Panc1 (cell line): ENCODE data around the gene KDM4B. TPM values are rescaled to one million over a fixed set of nuclear protein-coding genes. Genes with fewer than 3 reads are reported as not detected.

Experiments used
- ATAC-seq: fragments of 200-7000 bp; cut with Tn5 transposase; 2 replicates; pipeline ENCODE4 v1.9.1; 2020; ENCODE audit warnings: mild to moderate bottlenecking, moderate library complexity
- BruUV-seq: library from RNA; stranded (reverse); fragments of 400-500 nt; replicated peaks from 2 replicates; lab custom pipeline; 2021; lab: Mats Ljungman, UMichigan
- CTCF ChIA-PET: fragments of 300-600 bp; sonication (Branson Sonifier 250); formaldehyde crosslinking; loops from one replicate; lab custom pipeline; 2022; ENCODE audit warnings: antibody characterized with exemption; lab: Charles Lee
- POLR2A ChIA-PET: fragments of 300-600 bp; sonication (Branson Sonifier 250); formaldehyde crosslinking; loops from one replicate; lab custom pipeline; 2022; ENCODE audit warnings: antibody characterized with exemption; lab: Charles Lee
- DNase-seq: peaks from one replicate; pipeline ENCODE4 v3.0.0-alpha.2; 2010; ENCODE audit warnings: low read depth, low spot score
- H3K27ac ChIP-seq: 2 replicates; pipeline ENCODE4 v1.5.1; 2011; ENCODE audit warnings: mild to moderate bottlenecking, low read length, inconsistent platforms
- H3K27me3 ChIP-seq: fragments of 200-500 bp; sonication (Bioruptor generic); 2 replicates; pipeline ENCODE4 v1.6.0; 2014; ENCODE audit warnings: low read length, inconsistent platforms; ENCODE audit not compliant: control insufficient read depth, insufficient read depth
- H3K36me3 ChIP-seq: fragments of 200-500 bp; sonication (Bioruptor generic); 2 replicates; pipeline ENCODE4 v1.5.1; 2014; ENCODE audit warnings: inconsistent platforms, mild to moderate bottlenecking, low read length, moderate library complexity; ENCODE audit not compliant: control insufficient read depth, insufficient read depth
- H3K4me1 ChIP-seq: 2 replicates; pipeline ENCODE4 v1.5.1; 2011; ENCODE audit warnings: inconsistent platforms, mild to moderate bottlenecking, low read length, moderate library complexity; ENCODE audit not compliant: control insufficient read depth, insufficient read depth
- H3K4me3 ChIP-seq, 2 experiments: 2 replicates each; pipeline ENCODE4 v1.5.1; 2011 to 2012; ENCODE audit warnings: low read depth in 2 of 2, low read length in 2 of 2, mild to moderate bottlenecking in 2 of 2, inconsistent platforms in 1 of 2, moderate library complexity in 1 of 2
- H3K9me3 ChIP-seq: fragments of 200-500 bp; sonication (Bioruptor generic); 2 replicates; pipeline ENCODE4 v1.5.1; 2014; ENCODE audit warnings: low read depth, mild to moderate bottlenecking, inconsistent platforms, low read length, moderate library complexity; ENCODE audit not compliant: control insufficient read depth, insufficient read depth
- POLR2AphosphoS5 ChIP-seq: IDR thresholded peaks from 2 replicates; pipeline ENCODE4 v1.6.1; 2012; ENCODE audit warnings: mild to moderate bottlenecking, low read depth, low read length, moderate library complexity
- SIN3A ChIP-seq: IDR thresholded peaks from 2 replicates; pipeline ENCODE4 v1.6.1; 2012; ENCODE audit warnings: low read depth, mild to moderate bottlenecking, low read length, moderate library complexity, borderline replicate concordance; ENCODE audit not compliant: insufficient read depth
- TCF7L2 ChIP-seq: IDR thresholded peaks from 2 replicates; pipeline ENCODE4 v1.6.1; 2011; ENCODE audit warnings: mild to moderate bottlenecking, low read depth, low read length, inconsistent platforms
- in situ Hi-C: cut with HindIII; loops from 2 replicates; pipeline ENCODE4 v1.10.0; 2016; ENCODE audit warnings: low sequenced_read_pairs, low pct_unique_long_range_greater_than_20kb
- intact Hi-C: fragments of 100-400 bp; cut with micrococcal nuclease; formaldehyde crosslinking; loops from one replicate; pipeline ENCODE4 v1.10.0; 2022; ENCODE audit not compliant: unreplicated experiment
- total RNA-seq: library from RNA; stranded (reverse); gene quantifications from one replicate; pipeline ENCODE4 v1.2.1, GENCODE V29; 2021; ENCODE audit not compliant: unreplicated experiment
- TF ChIP-seq, protein P1 (sequence below): fragments of 450-650 bp; IDR thresholded peaks from 2 replicates; pipeline ENCODE4 v1.5.1; 2017; ENCODE audit warnings: mild to moderate bottlenecking
- TF ChIP-seq, protein P2 (sequence below), 2 experiments: IDR thresholded peaks; 2 replicates each; pipeline ENCODE4 v1.6.1; 2011 to 2012; ENCODE audit warnings: low read depth in 2 of 2, control low read depth in 1 of 2, low read length in 1 of 2, mild to moderate bottlenecking in 1 of 2, moderate library complexity in 1 of 2; ENCODE audit not compliant: insufficient read depth in 1 of 2

KDM4B gene
- total RNA-seq, 1 experiment from 2014 or later: 18.4 TPM

DNA sequence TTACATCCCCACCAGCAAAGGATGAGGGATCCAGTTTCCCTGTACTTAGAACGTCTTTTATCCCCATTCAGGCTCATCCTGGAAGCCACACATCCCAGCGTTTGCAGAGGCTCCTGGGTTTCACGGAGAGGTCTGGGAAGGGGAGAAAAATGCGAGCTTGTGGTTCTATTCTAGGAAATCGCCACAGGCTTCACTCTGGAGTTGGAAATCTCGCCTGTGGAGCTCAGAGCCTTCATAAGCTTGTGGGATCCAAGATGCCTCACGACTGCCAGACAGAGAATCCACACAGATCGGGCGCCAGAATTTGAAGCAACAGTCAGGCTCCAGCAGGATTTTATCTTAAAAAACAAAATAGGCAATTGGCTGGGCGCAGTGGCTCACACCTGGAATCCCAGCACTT is 213.8 kb downstream of the KDM4B start:
- POLR2A ChIA-PET: no interaction called here
- intact Hi-C loops: no loop called here
- Histone ChIP-seq H3K4me1 (no peaks in the 10 kb centered on the region), H3K27ac (no peak overlapping the region), H3K4me3 (no peak overlapping the region), H3K27me3 (no peaks in the 10 kb centered on the region), H3K36me3 (no peaks in the 10 kb centered on the region), H3K9me3 (no peaks in the 10 kb centered on the region)
- TF ChIP-seq, protein P1, sequence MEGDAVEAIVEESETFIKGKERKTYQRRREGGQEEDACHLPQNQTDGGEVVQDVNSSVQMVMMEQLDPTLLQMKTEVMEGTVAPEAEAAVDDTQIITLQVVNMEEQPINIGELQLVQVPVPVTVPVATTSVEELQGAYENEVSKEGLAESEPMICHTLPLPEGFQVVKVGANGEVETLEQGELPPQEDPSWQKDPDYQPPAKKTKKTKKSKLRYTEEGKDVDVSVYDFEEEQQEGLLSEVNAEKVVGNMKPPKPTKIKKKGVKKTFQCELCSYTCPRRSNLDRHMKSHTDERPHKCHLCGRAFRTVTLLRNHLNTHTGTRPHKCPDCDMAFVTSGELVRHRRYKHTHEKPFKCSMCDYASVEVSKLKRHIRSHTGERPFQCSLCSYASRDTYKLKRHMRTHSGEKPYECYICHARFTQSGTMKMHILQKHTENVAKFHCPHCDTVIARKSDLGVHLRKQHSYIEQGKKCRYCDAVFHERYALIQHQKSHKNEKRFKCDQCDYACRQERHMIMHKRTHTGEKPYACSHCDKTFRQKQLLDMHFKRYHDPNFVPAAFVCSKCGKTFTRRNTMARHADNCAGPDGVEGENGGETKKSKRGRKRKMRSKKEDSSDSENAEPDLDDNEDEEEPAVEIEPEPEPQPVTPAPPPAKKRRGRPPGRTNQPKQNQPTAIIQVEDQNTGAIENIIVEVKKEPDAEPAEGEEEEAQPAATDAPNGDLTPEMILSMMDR: no peak
- TF ChIP-seq, protein P2, sequence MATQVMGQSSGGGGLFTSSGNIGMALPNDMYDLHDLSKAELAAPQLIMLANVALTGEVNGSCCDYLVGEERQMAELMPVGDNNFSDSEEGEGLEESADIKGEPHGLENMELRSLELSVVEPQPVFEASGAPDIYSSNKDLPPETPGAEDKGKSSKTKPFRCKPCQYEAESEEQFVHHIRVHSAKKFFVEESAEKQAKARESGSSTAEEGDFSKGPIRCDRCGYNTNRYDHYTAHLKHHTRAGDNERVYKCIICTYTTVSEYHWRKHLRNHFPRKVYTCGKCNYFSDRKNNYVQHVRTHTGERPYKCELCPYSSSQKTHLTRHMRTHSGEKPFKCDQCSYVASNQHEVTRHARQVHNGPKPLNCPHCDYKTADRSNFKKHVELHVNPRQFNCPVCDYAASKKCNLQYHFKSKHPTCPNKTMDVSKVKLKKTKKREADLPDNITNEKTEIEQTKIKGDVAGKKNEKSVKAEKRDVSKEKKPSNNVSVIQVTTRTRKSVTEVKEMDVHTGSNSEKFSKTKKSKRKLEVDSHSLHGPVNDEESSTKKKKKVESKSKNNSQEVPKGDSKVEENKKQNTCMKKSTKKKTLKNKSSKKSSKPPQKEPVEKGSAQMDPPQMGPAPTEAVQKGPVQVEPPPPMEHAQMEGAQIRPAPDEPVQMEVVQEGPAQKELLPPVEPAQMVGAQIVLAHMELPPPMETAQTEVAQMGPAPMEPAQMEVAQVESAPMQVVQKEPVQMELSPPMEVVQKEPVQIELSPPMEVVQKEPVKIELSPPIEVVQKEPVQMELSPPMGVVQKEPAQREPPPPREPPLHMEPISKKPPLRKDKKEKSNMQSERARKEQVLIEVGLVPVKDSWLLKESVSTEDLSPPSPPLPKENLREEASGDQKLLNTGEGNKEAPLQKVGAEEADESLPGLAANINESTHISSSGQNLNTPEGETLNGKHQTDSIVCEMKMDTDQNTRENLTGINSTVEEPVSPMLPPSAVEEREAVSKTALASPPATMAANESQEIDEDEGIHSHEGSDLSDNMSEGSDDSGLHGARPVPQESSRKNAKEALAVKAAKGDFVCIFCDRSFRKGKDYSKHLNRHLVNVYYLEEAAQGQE (IDR thresholded peaks at IDR 0.05; ENCODE audit: insufficient read depth in 1 of 2, low read depth in 2 of 2, low read length in 1 of 2): no peak
- TF ChIP-seq SIN3A (no peak), TCF7L2 (no peak), POLR2AphosphoS5 (no peak)
- DNase-seq: no peak
- CTCF ChIA-PET: no interaction called here
- in situ Hi-C loops: no loop called here
- no peak for ATAC-seq
- no TSS peak for BruUV-seq

DNA sequence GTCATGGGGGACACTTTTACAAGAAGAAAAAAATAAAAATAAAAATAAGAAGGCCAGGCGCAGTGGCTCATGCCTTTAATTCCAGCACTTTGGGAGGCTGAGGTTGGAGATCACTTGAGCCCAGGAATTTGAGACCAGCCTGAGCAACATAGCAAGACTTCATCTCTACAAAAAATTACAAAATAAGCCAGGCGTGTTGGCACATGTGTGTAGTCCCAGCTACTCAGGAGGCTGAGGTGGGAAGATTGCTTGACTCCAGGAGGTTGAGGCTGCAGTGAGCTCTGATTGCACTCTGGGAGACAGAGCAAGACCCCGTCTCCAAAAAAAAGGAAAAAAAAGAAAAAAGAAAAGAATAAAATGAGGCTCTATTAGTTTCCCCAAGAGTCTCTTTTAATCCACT is 214.7 kb downstream of the KDM4B start:
- H3K27ac ChIP-seq: no peak overlapping the region
- in situ Hi-C loops (no loop called here), intact Hi-C loops (no loop called here)
- H3K9me3 ChIP-seq: no peaks in the 10 kb centered on the region
- ATAC-seq (no peak), DNase-seq (no peak)
- no peak overlapping the region for H3K4me3 ChIP-seq
- BruUV-seq: no TSS peak
- ChIA-PET CTCF (no interaction called here), POLR2A (no interaction called here)
- no peaks in the 10 kb centered on the region for H3K36me3 ChIP-seq
- TF ChIP-seq TCF7L2 (no peak), SIN3A (no peak), POLR2AphosphoS5 (no peak)
- TF ChIP-seq, protein P1: no peak
- TF ChIP-seq, protein P2 (IDR thresholded peaks at IDR 0.05; ENCODE audit: insufficient read depth in 1 of 2, low read depth in 2 of 2, low read length in 1 of 2): no peak
- no peaks in the 10 kb centered on the region for H3K4me1 ChIP-seq
- no peaks in the 10 kb centered on the region for H3K27me3 ChIP-seq
